Neuronal stem cell (in vitro differentiated cells): ENCODE results near the gene PHLDA3.
A peak's percentile ranks its signal among the peaks of the same experiment; 100 is the strongest.

ENCODE experiments used
- DNase-seq: peaks from one replicate; pipeline ENCODE4 v3.0.0-alpha.2; 2013; ENCODE audit warnings: low spot score
- H2AFZ ChIP-seq: one replicate; pipeline ENCODE4 v1.6.1; 2013; ENCODE audit warnings: mild to moderate bottlenecking, low read length, inconsistent platforms
- H2AK5ac ChIP-seq: 2 replicates; pipeline ENCODE4 v1.6.1; 2013; ENCODE audit warnings: low read depth, mild to moderate bottlenecking, inconsistent platforms, low read length, moderate library complexity, mixed read lengths
- H2BK120ac ChIP-seq: 2 replicates; pipeline ENCODE4 v1.6.1; 2013; ENCODE audit warnings: low read depth, mild to moderate bottlenecking, inconsistent platforms, low read length, moderate library complexity, mixed read lengths
- H2BK12ac ChIP-seq: one replicate; pipeline ENCODE4 v1.6.1; 2013; ENCODE audit warnings: low read length, inconsistent platforms
- H2BK15ac ChIP-seq: 2 replicates; pipeline ENCODE4 v1.6.1; 2013; ENCODE audit warnings: mild to moderate bottlenecking, low read length, inconsistent platforms, mixed read lengths
- H2BK5ac ChIP-seq: one replicate; pipeline ENCODE4 v1.6.1; 2013; ENCODE audit warnings: inconsistent platforms, mild to moderate bottlenecking, low read length, moderate library complexity
- H3K14ac ChIP-seq: one replicate; pipeline ENCODE4 v1.6.1; 2013; ENCODE audit warnings: low read length, inconsistent platforms
- H3K18ac ChIP-seq: 2 replicates; pipeline ENCODE4 v1.6.1; 2013; ENCODE audit warnings: low read length, inconsistent platforms
- H3K23ac ChIP-seq: 2 replicates; pipeline ENCODE4 v1.6.1; 2013; ENCODE audit warnings: low read depth, mild to moderate bottlenecking, mixed read lengths, low read length, inconsistent platforms; ENCODE audit not compliant: poor library complexity
- H3K27ac ChIP-seq: replicated peaks from 3 replicates; pipeline ENCODE4 v1.5.1; 2013; ENCODE audit warnings: low read length, inconsistent platforms
- H3K27me3 ChIP-seq, 3 experiments: 2 replicates each; pipeline ENCODE4 v1.6.1; 2013; ENCODE audit warnings: low read length in 3 of 3, mild to moderate bottlenecking in 2 of 3, inconsistent platforms in 1 of 3, low read depth in 1 of 3, mixed read lengths in 1 of 3, moderate library complexity in 1 of 3; ENCODE audit not compliant: control insufficient read depth in 3 of 3, insufficient read depth in 3 of 3
- H3K36me3 ChIP-seq, 2 donors: replicated peaks in 1 of 2; 2 replicates each; pipeline ENCODE4 v1.6.1; 2013; ENCODE audit warnings: low read length in 2 of 2; ENCODE audit not compliant: control insufficient read depth in 2 of 2, insufficient read depth in 2 of 2
- H3K4ac ChIP-seq: 2 replicates; pipeline ENCODE4 v1.6.1; 2013; ENCODE audit warnings: inconsistent platforms, mild to moderate bottlenecking, low read length, moderate library complexity
- H3K4me1 ChIP-seq, 2 donors: 1 replicate in 1 of 2; 2 replicates in 1 of 2; pipeline ENCODE4 v1.6.1; 2013; ENCODE audit warnings: low read length in 2 of 2, low read depth in 1 of 2; ENCODE audit not compliant: control insufficient read depth in 2 of 2, insufficient read depth in 1 of 2
- H3K4me2 ChIP-seq: one replicate; pipeline ENCODE4 v1.6.1; 2013; ENCODE audit warnings: mild to moderate bottlenecking, low read length, inconsistent platforms; ENCODE audit not compliant: insufficient read depth, poor library complexity, severe bottlenecking
- H3K4me3 ChIP-seq, 2 donors: 2 replicates each; pipeline ENCODE4 v1.5.1; 2013; ENCODE audit warnings: low read length in 2 of 2, mild to moderate bottlenecking in 2 of 2, inconsistent platforms in 1 of 2, moderate library complexity in 1 of 2
- H3K79me1 ChIP-seq: one replicate; pipeline ENCODE4 v1.6.1; 2013; ENCODE audit warnings: low read depth, mild to moderate bottlenecking, inconsistent platforms, low read length, moderate library complexity
- H3K9ac ChIP-seq: one replicate; pipeline ENCODE4 v1.6.1; 2013; ENCODE audit warnings: mild to moderate bottlenecking, low read depth, low read length, inconsistent platforms; ENCODE audit not compliant: poor library complexity
- H3K9me3 ChIP-seq, 2 donors: replicated peaks in 1 of 2; 2 replicates each; pipeline versions ENCODE3 to v1.6.1; 2013; ENCODE audit warnings: low read length in 2 of 2, mild to moderate bottlenecking in 2 of 2, inconsistent platforms in 1 of 2, low read depth in 1 of 2, mixed read lengths in 1 of 2, moderate library complexity in 1 of 2; ENCODE audit not compliant: control insufficient read depth in 2 of 2, insufficient read depth in 1 of 2
- H4K8ac ChIP-seq: one replicate; pipeline ENCODE4 v1.6.1; 2013; ENCODE audit warnings: low read depth, mild to moderate bottlenecking, inconsistent platforms, low read length, moderate library complexity
- H4K91ac ChIP-seq: one replicate; pipeline ENCODE4 v1.6.1; 2013; ENCODE audit warnings: low read length, low read depth, mild to moderate bottlenecking, inconsistent platforms; ENCODE audit not compliant: poor library complexity
- WGBS, 2 donors: extraction: QIAGEN DNeasy Blood & Tissue Kit; methylation state at CpG; one replicate each; pipeline ENCODE4 v1.1.7; 2013; ENCODE audit warnings: missing lambda C conversion rate in 2 of 2, mixed read lengths in 1 of 2; ENCODE audit not compliant: insufficient read length in 2 of 2, insufficient replicate concordance in 1 of 2; ENCODE audit errors: extremely low coverage in 2 of 2; 5-methylcytosine and 5-hydroxymethylcytosine counted together

Gene PHLDA3

DNA sequence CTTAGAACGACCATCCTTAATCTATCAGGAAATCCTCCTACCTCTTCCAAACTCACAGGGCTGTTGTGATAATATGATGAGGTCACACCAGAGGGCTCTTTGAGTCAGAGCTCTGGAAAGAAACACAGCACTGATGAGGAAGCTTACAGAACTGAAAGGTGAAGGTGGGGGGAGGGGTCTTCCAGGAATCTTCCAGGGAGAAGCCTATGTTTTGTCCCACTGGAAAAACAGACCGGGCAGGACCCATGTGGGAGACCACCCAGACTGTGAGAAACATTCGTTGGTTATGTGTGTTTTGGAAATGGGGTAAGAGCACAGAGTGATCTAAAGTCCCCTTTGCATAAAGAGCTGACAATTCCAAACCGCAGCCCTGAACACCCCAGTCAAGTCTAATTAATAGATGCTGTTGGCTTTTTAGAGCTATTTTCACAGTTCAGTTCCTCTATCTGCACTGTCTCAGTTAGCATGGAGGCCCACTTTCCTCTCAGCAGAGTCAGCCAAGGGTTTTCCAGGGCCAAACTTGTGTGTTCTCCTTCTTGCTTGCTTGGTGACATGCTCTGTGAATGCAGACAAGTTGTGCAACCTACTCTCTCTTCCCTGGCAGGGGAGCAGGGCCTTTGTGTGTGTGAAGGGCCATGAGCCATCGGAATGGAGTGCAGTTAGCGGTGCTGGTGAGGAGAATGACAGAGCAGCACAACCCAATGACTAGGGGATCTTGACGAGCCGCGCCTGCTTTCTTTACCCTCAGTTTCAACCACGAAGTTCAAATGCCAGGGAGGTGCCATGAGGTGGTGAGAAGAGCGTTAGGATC, 12.3 kb downstream of the PHLDA3 start:
- Histone ChIP-seq H2BK12ac (no peak overlapping the region), H3K4me3 (no peak overlapping the region), H2BK5ac (no peak overlapping the region), H3K36me3 (no peaks in the 10 kb centered on the region), H2BK15ac (no peak overlapping the region), H3K18ac (no peak overlapping the region), H2BK120ac (no peak overlapping the region), H3K9ac (no peak overlapping the region), H3K79me1 (no peaks in the 10 kb centered on the region), H2AK5ac (no peak overlapping the region), H3K14ac (no peak overlapping the region), H3K4me1 (peaks cover 10 to 23% of the 10 kb centered on the region in 2 donors), H3K27ac (no peak overlapping the region), H4K8ac (no peak overlapping the region), H3K4ac (no peak overlapping the region), H4K91ac (no peak overlapping the region), H3K4me2 (no peak overlapping the region), H3K27me3 (no peaks in the 10 kb centered on the region), H2AFZ (peak overlapping the region; percentile 79), H3K23ac (no peak overlapping the region), H3K9me3 (no peaks in the 10 kb centered on the region)
- DNase-seq, result no peak
- no CpG with 5 or more reads among the region's 11 CpGs for WGBS, 2 donors

DNA sequence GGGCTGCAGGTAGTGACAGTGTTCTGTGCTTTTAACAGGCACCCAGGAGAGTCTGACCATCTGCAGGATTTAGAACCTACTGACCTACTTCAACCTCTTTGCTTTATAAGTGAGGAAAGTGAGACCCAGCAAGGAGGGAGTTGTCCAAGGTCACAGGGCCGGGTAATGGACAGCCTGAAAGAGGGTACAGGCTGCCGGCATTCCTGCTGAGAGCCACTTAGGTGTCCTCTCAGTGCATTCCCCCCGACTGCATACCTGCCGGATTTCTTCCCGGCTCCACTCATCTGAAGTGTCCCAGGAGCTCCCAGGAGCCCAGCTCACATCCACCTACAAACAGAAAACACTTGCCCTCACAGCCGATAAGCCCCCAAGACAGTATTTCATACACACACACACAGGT, 13.9 kb downstream of the PHLDA3 start:
- Histone ChIP-seq H3K27ac (no peak overlapping the region), H2BK5ac (no peak overlapping the region), H3K36me3 (no peaks in the 10 kb centered on the region), H3K4me2 (no peak overlapping the region), H3K27me3 (no peaks in the 10 kb centered on the region), H3K14ac (no peak overlapping the region), H3K9me3 (no peaks in the 10 kb centered on the region), H4K8ac (no peak overlapping the region), H2AK5ac (peak overlapping the region; percentile 38), H2AFZ (no peak overlapping the region), H3K23ac (no peak overlapping the region), H2BK15ac (peak overlapping the region; percentile 46), H3K4me1 (peaks cover 18 to 29% of the 10 kb centered on the region in 2 donors), H3K4ac (no peak overlapping the region), H3K79me1 (no peaks in the 10 kb centered on the region), H3K18ac (no peak overlapping the region), H2BK120ac (no peak overlapping the region), H3K4me3 (no peak overlapping the region), H3K9ac (no peak overlapping the region), H2BK12ac (no peak overlapping the region), H4K91ac (no peak overlapping the region)
- WGBS, 2 donors, result no CpG with 5 or more reads among the region's 6 CpGs
- no peak for DNase-seq

DNA sequence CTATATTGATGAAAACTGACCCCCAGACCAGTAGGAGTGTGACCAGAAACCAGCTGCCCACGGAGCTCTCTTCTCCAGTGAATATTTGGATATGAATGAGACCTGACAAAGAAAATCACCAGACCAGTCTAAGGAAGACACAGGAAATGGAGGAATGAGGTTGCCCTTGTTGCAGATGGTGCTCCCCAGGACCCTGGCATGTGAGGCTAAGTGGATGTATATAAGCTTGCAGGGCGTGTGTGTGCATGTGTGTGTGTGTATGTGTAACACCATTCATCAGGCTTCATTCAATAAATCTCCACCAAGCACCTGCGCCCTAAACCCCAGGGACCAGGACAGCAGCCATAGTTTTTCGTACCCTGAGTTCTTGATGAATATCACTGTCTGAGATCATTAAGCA, 14.4 kb downstream of the PHLDA3 start:
- Histone ChIP-seq H3K4me1 (peaks cover 18 to 29% of the 10 kb centered on the region in 2 donors), H3K4me3 (no peak overlapping the region), H3K23ac (no peak overlapping the region), H3K4me2 (no peak overlapping the region), H4K8ac (no peak overlapping the region), H3K27ac (no peak overlapping the region), H2AFZ (no peak overlapping the region), H3K18ac (no peak overlapping the region), H3K9ac (no peak overlapping the region), H3K14ac (no peak overlapping the region), H2BK15ac (no peak overlapping the region), H2BK12ac (no peak overlapping the region), H3K36me3 (no peaks in the 10 kb centered on the region), H3K79me1 (no peaks in the 10 kb centered on the region), H2BK5ac (no peak overlapping the region), H3K4ac (no peak overlapping the region), H3K27me3 (no peaks in the 10 kb centered on the region), H2BK120ac (no peak overlapping the region), H4K91ac (no peak overlapping the region), H2AK5ac (no peak overlapping the region), H3K9me3 (no peaks in the 10 kb centered on the region)
- DNase-seq, result no peak
- no CpG with 5 or more reads among the region's 4 CpGs for WGBS, 2 donors

DNA sequence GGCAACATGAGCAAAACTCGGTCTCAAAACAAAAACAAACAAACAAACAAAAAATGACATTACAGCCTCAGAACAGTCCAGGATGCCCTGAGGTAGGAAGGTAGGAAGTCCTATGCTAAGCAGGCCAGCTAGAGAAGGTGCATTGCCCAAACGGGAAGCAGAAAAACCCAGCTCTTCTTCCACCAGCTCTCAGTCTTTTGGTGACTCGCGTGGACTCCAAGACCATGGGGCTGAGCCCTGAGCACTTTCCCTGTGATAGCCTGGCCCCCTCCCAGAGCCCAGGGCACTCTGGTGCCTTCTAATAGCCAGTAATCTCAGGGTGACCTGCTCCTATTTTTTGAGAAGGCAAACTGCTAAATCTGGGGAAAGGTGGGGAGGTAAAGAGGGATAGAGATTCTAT, 16.1 kb downstream of the PHLDA3 start:
- H3K23ac ChIP-seq, result no peak overlapping the region
- DNase-seq, result no peak
- no peak overlapping the region for H3K4me3 ChIP-seq
- H3K9me3 ChIP-seq, result no peaks in the 10 kb centered on the region
- H3K18ac ChIP-seq, result no peak overlapping the region
- H2BK120ac ChIP-seq, result no peak overlapping the region
- H3K79me1 ChIP-seq, result no peaks in the 10 kb centered on the region
- H2BK15ac ChIP-seq, result no peak overlapping the region
- H2AFZ ChIP-seq, result no peak overlapping the region
- H4K91ac ChIP-seq, result no peak overlapping the region
- peaks cover 28 to 37% of the 10 kb centered on the region in 2 donors for H3K4me1 ChIP-seq
- WGBS, 2 donors, result no CpG with 5 or more reads among the region's 4 CpGs
- no peak overlapping the region for H4K8ac ChIP-seq
- H3K4ac ChIP-seq, result no peak overlapping the region
- H3K9ac ChIP-seq, result no peak overlapping the region
- no peak overlapping the region for H3K27ac ChIP-seq
- H2BK5ac ChIP-seq, result no peak overlapping the region
- no peak overlapping the region for H3K14ac ChIP-seq
- no peaks in the 10 kb centered on the region for H3K27me3 ChIP-seq
- no peak overlapping the region for H2AK5ac ChIP-seq
- H3K36me3 ChIP-seq, result no peaks in the 10 kb centered on the region
- H3K4me2 ChIP-seq, result no peak overlapping the region
- no peak overlapping the region for H2BK12ac ChIP-seq
